UCSD-AML1 (cell line): ENCODE measurements around the gene TJAP1.
A peak's percentile ranks its signal among the peaks of the same experiment; 100 is the strongest.

Experiments
- DNase-seq: peaks from one replicate; lab custom pipeline; 2025; ENCODE audit not compliant: unreplicated experiment; lab: John Stamatoyannopoulos, UW

The TJAP1 gene, protein sequence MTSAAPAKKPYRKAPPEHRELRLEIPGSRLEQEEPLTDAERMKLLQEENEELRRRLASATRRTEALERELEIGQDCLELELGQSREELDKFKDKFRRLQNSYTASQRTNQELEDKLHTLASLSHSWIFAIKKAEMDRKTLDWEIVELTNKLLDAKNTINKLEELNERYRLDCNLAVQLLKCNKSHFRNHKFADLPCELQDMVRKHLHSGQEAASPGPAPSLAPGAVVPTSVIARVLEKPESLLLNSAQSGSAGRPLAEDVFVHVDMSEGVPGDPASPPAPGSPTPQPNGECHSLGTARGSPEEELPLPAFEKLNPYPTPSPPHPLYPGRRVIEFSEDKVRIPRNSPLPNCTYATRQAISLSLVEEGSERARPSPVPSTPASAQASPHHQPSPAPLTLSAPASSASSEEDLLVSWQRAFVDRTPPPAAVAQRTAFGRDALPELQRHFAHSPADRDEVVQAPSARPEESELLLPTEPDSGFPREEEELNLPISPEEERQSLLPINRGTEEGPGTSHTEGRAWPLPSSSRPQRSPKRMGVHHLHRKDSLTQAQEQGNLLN

DNA sequence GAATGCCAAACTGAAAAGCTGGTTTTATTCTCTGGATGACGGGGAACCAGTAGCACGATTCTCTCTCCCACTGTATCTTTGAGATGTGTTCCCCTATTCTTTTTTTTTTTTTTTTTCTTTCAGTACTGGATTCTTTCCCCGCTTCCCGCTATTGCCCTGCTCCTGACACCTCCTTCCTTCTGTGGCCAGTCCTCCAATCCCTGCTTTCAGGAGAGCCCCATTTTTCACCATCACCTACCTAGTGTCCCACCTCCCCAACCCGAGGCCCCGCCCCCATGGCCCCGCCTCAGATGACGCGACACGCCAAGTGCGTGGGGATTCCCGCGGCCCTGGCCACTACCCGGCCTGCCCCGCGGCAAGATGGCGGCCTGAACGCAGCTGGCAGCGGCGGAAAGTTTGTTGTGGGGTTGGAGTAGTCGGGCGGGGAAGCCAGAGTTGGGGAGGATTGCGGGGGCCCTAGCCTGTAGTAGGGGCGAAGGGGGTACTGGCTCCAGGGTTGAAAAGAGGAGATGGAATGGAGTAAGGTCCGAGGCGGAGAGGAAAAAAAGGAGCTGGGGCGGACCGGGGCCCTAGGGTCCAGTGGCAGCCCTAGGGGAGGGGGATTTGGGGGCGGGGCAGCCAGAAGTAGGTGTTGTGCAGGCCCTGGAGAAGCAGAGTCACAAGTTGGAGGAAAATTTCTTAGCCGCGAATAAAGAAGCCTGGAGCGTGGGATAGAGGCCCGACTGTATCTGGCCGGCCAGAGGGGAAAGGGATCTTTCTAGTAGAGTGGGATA lies at the start of gene TJAP1:
TJAP1 (plus strand) TSS at position 336 of the 773 bp plus-strand sequence. CDS start 21,432 bp downstream, outside the sequence.
- DNase-seq = peak; percentile 90

DNA sequence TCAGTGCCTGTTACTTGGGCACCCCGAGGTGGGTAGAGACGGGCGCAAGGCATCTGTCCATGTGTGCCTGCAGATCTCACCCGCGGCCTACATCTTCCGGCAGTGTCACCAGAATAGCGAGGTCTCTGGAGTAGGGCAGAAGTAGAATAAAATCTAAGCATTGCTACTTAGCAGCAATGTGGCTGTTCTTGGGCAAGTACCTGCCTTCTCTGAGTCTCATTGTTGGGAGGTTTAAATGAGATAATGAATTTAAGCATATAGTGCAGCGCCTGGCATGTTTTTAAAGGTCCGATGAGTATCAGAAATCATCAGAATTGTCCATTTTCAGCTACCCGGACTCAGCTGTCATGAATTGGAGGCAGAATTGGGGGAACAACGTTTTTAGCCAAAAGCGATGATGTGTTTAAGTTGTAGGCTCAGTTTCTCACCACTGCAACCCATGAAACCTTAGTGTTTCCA lies 49.2 kb upstream of the TJAP1 start:
- DNase-seq = no peak

DNA sequence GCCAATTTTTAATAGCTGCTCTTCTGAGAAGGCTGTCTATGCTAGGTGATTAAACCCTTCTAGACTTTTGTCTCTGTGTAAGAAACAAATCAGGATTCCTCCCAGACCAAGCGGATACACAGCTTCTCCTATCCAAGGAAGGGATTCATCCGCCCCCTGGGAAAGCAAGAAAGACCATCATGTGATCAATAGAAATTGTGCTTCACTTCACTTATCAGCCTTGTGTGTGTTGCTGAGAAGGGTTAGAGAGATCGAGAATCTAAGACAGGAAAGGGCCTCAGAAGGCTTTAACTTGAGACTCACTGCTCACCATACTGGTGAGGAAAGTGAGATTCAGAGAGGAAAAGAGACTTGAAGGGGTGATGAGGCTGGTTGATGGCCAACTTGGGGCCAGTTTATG lies 48.5 kb upstream of the TJAP1 start:
- no peak for DNase-seq

DNA sequence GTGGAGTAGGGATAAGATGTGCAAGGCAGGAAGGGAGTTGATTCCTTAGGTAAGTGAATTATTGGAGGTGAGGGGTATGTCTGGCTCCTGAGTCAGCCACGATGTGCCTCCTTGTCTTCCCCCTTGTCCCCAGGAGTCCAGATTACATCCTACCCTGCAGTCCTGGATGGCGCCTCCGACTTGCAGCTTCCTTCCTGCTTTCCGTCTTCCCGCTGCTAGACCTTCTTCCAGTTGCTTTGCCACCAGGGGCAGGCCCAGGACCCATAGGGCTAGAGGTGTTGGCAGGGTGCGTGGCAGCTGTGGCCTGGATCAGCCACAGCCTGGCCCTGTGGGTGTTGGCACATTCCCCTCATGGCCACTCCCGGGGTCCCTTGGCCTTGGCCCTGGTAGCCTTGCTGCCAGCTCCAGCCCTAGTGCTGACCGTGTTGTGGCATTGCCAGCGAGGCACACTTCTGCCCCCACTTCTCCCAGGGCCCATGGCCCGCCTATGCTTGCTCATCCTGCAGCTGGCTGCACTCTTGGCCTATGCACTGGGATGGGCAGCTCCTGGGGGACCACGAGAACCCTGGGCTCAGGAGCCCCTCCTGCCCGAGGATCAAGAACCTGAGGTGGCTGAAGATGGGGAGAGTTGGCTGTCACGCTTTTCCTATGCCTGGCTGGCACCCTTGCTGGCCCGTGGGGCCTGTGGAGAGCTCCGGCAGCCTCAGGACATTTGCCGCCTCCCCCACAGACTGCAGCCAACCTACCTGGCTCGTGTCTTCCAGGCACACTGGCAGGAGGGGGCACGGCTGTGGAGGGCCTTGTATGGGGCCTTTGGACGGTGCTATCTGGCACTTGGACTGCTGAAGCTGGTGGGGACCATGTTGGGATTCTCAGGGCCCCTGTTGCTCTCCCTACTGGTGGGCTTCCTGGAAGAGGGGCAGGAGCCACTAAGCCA lies 45.1 kb upstream of the TJAP1 start:
- no peak for DNase-seq

DNA sequence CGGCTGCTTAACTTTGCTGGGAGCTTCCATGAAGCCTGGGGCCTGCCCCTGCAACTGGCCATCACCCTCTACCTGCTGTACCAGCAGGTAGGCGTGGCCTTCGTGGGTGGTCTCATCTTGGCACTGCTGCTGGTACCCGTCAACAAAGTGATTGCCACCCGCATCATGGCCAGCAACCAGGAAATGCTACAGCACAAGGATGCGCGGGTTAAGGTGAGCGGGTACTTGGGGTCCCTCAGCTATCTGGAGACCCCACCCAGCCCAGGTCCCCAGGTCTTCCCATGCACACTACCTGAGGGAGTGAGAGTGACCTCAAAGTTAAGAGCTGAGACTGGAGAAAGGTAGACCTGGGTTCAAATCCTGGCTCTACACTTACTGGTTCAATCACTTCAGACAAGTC lies 44.2 kb upstream of the TJAP1 start:
- DNase-seq = no peak

DNA sequence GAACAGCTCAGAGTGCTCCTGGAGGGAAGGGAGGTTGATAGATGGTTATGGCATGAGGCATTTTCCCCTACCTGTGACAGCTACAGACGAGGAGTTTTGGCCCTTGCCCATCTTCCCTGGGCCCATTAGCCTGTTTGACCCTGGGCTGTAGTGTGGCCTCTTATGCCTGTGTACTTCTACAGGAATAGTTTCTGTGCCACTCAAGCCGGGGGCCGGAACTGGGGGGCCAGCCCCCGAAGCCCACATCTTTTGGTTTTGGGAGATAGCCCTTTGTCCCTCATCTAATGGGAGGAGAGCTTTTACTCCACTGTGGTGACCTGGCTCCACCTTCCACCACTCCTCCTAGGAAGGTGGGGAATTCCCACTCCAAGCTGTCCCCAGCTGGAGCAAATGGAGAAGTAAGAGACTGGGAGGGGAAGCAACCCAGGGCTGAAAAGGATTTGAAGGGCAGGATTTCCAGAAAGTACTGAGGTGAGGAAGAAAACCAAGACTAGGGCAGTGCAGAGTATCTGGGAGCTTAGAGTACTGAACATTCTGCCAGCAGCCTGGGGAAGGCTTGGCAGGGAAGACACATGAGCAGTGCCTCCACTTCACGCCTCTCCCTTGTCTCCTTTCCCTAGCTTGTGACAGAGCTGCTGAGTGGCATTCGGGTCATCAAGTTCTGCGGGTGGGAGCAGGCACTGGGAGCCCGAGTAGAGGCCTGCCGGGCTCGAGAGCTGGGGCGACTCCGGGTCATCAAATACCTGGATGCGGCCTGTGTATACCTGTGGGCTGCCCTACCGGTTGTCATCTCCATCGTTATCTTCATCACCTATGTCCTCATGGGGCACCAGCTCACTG lies 43.1 kb upstream of the TJAP1 start:
- no peak for DNase-seq

DNA sequence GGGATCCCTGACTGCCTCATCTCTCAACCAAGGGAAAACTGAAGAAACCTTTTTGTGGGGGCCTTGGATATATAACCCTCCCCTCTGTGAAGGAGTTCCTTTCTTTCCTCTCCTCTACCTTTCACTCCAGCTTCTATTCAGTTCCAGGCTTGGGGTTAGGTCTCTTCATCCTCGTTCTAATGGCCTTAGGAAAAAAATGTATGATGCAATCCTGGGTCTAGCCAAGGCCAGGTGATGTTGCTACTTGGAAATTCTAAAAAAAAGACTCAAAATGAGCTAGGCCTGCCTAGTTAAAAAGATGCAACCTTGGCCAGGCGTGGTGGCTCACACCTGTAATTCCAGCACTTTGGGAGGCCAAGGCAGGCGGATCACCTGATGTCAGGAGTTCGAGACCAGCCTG lies 42.4 kb upstream of the TJAP1 start:
- DNase-seq = no peak

DNA sequence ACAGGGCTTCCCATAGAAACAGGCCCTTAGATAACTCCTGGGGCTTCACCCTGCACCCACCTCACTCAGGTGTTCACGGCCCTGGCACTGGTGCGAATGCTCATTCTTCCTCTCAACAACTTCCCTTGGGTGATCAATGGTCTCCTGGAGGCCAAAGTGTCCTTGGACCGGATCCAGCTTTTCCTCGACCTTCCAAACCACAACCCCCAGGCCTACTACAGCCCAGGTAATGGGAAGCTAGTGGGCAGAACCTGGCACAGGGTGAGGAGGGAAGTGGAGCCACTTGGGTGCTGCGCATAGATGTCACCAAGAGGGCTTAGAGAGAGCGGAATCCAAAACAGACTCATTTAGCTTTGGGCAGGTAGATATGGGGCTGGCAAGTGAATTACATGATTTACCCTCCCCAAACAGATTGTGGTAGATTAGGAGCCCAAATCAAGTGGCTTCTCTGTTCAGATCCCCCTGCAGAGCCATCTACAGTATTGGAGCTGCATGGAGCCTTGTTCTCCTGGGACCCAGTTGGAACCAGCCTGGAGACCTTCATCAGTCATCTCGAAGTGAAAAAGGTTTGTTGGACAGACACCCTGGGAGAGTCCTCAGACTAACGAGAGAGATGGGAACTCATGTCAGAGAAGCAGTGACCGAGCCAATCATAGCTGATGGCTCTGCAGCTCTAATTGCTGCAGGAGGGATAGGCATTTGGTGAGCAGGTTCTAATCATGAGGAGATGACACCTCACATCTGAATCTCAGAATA lies 41.5 kb upstream of the TJAP1 start:
- DNase-seq = no peak

DNA sequence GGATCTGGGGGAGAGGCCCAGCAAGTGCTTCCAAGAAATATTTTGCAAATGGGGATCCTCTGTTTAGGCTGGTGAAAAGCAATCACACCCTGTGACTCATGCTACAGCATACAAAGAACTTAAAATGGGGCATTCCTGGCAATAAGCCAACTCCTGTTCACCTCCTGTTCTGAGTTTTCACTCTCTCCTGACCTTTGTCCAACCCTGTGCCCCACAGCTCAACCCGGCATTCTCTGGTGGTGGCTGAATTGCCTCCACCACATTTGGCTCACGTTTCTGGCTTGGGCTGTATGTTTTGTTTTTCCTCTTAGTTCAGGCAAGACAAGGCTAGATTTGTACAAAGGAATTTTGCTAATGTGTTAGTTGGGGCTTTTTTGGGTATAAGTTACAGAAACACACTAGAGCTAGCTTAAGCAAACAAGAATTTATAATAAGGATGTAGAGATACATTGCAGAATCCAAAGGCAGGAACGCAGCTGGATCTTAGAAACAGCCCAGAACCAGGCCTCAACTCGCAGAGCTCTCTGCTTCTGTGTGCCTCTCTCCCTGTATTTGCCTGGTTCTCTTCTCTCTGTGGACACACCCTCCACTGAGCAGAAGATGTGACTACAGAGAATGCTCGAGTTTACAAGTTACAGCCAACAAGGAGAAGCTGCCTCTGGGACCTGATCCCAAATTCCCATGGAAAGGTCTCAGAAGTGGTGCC lies 40.6 kb upstream of the TJAP1 start:
- DNase-seq = no peak

DNA sequence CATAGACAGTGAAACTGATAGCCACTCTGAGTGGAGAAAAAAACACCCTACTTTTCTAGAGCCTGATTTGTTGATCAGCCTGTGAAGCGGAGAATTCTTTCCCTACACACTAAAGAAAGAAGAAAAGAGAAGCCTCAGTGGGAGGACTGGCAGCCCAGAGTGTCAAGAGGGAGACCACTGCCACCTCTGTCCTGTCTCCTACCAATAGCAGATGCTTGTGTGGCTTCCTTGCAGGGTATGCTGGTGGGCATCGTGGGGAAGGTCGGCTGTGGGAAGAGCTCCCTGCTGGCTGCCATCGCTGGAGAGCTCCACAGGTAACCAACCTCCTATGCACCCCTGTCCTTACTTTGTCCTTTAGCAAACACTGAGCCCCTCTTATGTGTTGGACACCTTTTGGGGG lies 39.7 kb upstream of the TJAP1 start:
- no peak for DNase-seq

DNA sequence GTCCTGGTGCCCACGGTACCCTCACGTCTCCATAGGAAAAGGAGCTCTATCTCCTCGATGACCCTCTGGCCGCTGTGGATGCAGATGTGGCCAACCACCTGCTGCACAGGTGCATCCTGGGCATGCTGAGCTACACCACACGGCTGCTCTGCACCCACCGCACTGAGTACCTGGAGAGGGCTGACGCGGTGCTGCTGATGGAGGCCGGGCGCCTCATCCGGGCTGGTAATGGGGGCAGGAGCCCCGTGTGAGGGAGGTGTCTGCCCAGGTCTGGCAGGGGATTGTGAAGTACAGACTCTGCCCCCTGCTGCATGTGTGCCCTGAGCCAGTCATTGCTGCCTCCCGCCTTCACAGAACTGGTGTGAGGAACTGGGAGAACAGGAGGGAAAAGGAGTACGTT lies 34.4 kb upstream of the TJAP1 start:
- DNase-seq = no peak

DNA sequence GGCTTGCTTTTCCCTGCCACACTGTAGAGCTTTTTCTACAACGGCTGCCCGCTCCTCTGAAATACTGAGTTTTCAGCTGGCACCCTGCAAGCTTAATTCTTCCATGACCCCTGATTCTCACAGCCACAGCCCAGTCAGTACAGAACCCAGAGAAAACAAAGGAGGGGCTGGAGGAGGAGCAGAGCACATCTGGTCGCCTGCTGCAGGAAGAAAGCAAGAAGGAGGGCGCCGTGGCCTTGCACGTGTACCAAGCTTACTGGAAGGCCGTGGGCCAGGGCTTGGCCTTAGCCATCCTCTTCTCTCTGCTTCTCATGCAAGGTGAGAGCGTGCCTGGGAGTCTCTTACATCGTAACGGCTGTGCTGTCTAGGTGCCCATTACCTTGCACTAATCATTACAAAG lies 33.3 kb upstream of the TJAP1 start:
- DNase-seq = no peak

DNA sequence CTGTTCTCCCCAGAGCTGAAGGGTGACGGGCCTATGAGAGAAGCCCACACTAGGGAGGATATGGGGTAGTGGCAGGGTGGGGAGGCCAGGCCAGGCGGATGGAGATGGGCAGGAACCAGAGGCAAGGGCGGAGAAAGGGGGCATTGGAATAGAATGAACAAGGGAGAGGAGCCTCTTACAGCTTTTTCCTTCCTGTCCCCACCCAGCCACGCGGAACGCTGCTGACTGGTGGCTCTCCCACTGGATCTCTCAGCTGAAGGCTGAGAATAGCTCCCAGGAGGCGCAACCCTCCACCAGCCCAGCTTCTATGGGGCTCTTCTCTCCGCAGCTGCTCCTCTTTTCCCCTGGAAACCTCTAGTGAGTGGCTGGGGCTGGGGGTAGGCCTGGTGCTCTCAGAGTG lies 32.8 kb upstream of the TJAP1 start:
- no peak for DNase-seq

DNA sequence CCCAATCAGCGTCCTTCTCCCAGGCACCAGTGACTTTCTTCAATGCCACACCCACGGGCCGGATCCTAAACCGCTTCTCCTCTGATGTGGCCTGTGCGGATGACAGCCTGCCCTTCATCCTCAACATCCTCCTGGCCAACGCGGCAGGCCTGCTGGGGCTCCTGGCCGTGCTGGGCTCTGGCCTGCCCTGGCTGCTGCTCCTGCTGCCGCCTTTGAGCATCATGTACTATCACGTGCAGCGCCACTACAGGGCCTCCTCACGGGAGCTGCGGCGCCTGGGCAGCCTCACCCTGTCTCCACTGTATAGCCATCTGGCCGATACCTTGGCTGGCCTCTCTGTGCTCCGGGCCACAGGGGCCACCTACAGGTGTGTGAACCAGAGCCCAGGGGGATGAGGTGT lies 31.8 kb upstream of the TJAP1 start:
- no peak for DNase-seq

DNA sequence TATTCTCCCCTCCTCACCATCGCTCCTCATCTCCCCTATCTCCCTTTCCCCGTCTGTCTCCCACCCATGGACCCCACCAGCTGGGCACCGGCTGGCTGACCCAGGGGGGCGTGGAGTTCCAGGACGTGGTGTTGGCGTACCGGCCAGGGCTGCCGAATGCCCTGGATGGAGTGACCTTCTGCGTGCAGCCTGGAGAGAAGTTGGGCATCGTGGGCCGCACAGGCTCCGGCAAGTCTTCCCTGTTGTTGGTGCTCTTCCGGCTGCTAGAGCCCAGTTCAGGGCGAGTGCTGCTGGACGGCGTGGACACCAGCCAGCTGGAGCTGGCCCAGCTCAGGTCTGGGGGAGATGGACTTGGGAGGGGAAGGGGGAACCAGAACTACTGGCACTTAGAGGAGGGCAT lies 29.8 kb upstream of the TJAP1 start:
- no peak for DNase-seq

DNA sequence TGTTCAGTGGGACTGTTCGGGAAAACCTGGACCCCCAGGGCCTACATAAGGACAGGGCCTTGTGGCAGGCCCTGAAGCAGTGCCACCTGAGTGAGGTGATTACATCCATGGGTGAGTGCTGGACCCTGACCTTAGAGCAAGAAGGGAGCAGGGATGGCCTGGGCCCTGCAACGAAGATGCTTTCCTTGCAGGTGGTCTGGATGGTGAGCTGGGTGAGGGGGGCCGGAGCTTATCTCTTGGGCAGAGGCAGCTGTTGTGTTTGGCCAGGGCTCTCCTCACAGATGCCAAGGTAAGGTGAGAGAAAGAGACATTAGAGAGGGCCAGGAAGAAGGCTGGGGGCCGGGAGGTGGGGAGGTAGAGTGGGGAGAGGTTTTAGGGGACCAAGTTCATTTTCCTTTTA lies 28.5 kb upstream of the TJAP1 start:
- no peak for DNase-seq

DNA sequence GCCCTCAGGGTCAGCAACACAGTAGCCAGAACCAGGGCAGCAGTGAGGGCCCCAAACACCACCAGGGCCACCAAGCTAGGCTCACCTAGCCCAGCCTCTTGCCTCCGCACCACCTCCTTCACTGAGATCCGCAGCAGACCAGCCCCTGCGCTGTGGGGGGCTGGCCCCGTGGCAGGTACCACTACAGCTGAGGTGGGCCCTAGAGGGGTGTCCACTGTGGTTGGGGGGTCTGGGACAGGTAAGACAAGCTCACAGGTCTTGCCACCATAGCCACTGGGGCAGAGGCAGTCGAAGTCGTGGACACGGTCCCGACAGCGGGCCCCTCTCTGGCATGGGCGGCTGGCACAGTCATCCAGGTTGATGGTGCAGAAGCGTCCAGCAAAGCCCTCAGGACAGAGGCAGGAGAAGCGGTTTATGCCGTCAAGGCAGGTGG lies 26.7 kb upstream of the TJAP1 start:
- no peak for DNase-seq

DNA sequence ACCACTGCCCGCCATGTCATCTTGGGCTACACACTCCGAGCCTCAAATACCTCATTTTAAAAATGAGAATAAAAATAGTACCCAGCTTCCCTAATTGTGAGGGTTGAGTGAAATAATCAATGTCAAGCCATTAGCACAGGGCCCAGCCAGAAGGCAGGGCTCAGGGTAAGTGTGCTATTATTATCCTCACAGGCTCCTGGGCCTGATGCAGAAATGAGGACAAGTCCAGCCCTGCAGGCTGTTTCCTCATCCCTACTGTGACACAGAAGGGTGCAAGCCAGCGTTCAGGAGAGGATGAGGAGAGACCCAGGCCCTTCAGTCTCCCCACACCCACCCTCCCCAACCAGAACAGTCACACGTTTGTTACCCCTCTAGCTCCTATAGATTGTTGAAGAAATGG lies 26.0 kb upstream of the TJAP1 start:
- no peak for DNase-seq

DNA sequence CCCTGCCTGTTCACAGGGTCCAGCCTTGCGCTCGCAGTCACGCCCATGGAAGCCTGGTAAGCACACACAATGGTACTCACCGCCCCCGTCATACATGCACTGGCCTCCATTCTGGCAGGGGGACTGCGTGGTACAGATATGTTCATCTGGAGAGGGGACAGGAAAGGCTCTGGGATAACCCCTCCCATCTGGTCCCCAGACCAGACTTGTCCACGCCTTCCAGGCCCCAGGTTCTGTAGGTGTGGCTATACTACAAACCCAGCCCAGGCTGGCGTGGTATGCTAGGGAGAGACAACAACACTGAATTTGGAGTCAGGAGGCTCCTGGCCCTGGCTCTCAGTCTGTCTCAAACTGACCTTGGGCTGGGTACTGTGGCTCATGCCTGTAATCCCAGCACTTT lies 25.4 kb upstream of the TJAP1 start:
- no peak for DNase-seq
